Stimulated activated CD4-positive, alpha-beta T cell treated with anti-CD3 and anti-CD28 coated beads, Interleukin-15, amount 100 ng/mL, for 1 hour (primary cell): Measurements from ENCODE around the gene MYRIP.

Experiments used
- DNase-seq, 2 donors: peaks; one replicate each; pipeline ENCODE4 v3.0.0-alpha.2; 2020; ENCODE audit warnings: low read depth in 1 of 2, low spot score in 1 of 2

Gene MYRIP

DNA sequence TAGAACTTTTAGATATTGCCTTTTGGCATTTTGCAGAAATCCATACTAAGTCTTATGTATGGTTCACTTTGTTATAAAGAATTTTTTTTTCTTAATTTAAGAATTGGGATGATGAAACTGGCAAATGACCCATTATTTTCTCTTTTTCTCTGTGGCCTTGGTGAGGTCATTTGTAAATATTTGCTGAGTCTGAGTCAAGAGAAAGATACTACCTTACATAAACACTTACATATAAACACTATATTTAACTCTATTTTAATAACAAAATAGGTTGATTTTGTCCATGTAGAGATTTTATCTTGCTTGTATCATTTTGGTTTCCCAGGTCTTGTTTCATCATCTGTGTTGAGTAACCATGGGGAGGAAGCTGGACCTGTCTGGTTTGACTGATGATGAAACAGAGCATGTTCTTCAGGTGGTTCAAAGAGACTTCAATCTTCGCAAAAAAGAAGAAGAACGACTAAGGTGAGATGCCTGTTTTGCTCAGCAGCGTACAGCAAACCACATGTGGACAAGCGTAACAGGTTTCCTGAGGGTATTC is 91.1 kb downstream of the MYRIP start:
- DNase-seq = no peak

DNA sequence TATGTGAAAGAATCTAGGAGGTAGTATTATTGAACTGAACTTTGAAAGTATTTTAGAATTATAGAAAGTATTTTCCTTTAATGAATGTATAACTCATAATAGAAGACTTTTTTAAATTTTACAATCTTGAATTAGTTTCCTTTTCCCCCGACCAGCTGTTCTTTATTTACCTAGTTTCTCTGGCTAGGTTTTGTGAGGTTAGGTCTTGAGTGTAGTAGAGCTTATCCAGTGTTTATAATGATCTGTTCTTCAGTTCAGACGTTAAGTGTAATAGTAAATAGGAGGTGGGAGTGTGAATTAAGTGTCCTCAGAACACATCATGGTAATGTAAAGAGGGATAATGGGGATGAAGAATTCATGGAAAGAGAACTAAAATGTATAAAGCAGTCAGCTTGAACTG is 93.8 kb downstream of the MYRIP start:
- no peak for DNase-seq

DNA sequence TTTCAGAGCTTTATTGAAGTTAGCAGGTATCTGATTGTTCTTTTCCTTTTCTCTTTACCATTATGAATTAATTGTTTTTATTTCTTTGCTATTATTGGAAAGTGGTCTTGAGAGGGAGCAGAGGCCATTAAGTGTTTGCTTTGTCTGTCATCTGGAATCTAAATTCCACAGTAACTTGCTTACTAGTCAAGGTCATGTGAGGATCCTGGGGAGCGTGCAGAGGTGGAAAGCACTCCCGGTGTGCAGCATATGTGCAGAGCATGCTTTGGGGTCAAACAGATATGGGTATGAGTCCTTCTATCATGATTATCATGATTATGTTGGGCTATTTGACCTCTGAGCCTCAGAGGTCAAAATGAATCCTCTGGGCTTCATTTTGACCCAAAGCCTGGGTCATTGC is 96.4 kb downstream of the MYRIP start:
- no peak for DNase-seq

- no peak for DNase-seq
Observed at GRCh38 chr3:39907981-39908380, 98.6 kb downstream of the MYRIP start.

- no peak for DNase-seq
Observed at GRCh38 chr3:39910135-39910534, 100.7 kb downstream of the MYRIP start.

GRCh38 chr3:39910826-39911464 is 101.5 kb downstream of the MYRIP start:
- DNase-seq = no peak

DNA sequence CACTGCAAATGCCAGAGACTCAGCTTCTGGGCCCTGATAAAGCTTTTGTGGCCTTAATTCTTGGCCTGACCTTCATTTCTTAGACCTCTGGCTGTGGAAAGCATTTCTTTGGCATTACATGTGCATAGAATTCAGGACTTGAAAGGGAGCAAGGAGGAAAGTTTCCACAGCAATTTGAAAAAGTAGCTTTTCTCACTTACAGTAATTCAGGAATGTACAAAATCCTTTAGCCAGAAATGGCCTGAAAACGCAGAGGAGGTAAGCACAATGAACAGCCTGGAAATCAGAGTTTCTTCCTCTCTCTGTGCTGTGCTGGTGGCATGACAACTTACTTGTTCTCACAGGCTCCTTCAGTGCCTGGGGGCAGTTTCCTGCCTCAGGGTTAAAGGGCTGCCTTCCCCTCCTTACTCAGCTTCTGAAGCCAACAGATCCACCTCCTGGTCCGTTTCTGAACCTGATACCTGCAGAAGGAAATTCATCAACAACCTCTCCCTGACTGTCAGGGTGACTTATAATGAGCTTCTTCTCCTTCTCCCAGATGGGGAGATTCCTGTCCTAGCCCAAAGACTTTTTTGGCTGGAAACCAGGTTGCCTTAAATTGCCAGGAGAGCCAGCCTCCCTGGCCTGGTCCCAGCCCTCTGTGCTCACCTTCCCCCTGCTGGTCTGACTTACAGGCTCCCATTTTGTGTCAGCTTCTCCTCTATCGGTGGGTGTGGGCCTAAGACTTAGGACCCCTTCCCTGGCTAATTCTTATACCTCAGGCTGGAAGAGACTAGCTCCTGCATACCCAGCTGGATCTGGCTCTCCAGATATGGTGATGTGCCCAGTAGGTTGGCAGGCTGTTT is 102.3 kb downstream of the MYRIP start:
- DNase-seq = no peak

DNA sequence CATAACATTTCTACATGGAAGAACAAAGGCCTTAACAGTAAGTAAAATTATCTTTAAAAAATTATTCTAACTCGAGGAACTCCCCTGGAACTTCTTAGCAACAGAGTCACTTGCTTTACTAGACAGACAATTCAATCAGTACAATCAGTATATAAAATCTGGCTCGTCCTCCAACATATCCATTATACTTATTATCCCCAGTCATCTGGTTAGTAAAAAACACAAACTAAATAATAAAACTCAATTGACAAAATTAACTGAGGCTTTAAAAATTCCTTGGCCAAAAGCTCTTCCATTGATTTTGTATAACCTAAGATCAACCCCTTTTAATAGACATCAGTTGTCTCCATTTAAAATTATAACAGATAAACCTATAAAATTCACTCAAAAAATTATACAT is 105.6 kb downstream of the MYRIP start:
- DNase-seq = no peak

GRCh38 chr3:39917065-39917773 is 107.8 kb downstream of the MYRIP start:
- DNase-seq = no peak

GRCh38 chr3:39919281-39919680 is 109.9 kb downstream of the MYRIP start:
- DNase-seq = no peak

DNA sequence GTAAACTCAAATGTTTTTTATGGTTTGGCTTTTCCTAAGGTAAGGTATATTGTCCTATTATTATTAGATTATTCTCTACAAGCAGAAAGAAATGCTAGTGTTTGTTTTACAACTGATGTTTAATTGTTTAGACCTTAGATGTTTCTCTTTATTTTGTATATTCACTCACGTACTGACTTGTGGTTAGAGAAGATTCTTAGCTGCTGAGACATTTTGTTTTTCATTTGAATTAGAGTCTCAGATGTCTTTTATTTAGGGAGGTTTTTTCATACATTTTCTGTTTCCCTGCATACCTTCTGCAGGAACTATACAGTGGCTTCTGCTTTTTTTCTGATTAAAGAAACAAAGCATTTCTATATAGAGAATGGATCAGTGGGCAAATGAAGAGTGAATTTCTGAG is 110.9 kb downstream of the MYRIP start:
- DNase-seq = no peak

GRCh38 chr3:39927479-39927878 is 118.1 kb downstream of the MYRIP start:
- DNase-seq = no peak

DNA sequence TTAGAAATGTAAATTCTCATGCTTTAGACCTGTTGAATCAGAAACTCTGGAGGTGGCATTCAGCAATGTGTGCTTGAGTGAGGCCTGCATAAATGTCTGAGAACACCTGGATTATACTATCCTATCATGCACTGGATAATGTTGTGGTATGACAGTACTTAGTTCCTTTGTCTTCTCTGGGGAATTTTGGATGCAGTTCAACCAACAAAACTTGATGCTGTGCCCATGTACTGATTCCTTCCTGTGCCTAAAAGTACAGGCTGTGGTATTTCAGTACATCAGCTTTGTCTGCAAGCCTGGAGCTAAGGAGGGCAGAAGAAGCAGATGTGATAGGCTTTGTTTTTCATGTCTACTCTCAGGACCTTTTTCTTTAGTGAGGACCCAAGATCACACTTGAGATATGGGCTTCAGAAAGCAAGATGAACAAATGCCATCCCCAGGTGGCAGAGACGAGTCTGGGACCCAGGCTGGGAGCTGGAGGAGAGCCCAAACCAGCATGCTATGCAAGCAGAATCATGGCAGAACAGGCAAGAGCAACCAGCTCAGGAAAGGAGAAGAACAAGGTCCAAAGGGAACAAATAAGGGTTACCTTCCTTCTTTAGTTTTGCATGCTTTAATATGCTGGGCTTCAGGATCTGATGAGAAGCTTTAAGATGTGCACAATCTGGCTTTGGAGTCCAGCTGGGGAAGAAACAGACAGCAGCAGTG is 124.7 kb downstream of the MYRIP start:
- DNase-seq = no peak

DNA sequence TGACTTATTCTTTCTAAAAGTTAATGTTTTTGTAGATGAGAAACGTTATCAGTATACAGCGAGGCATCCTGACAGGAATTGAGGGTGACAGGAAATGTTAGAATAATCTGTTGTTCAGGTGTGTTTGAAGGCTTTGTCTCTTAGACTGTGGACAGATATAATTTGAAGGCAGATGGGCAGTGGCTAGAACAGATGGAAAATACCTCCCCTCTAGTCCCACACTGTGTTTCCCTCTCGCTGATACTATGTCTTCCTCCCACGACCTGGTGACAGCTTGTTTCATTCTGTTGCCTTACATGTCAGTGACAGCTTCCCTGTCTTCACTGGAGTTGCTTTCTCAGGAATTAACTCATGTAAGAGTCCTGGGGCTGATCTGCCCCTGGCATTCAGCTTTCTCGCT is 125.3 kb downstream of the MYRIP start:
- no peak for DNase-seq

GRCh38 chr3:39935261-39935660 is 125.9 kb downstream of the MYRIP start:
- DNase-seq = no peak

DNA sequence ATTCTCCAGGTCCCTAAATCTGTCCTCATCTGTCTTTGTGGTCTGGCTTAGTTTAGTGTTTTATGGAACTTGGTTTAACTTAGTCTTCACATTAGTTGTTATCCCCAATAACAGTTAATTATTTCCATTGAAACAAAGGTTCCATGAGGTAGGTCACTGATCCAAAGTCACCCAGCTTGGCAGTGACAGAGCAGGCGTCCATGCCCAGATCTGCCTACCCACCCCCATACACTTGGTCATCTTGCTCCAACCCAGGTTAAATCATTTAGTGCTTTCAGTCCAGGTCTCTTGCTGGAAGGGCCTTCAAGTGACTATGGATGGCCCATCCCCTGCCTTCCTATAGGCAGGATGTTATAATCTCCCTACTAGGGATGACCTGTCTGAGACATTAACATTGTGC is 127.4 kb downstream of the MYRIP start:
- no peak for DNase-seq

GRCh38 chr3:39937315-39937714 is 127.9 kb downstream of the MYRIP start:
- no peak for DNase-seq

- no peak for DNase-seq
Observed at GRCh38 chr3:39937874-39938273, 128.5 kb downstream of the MYRIP start.

DNA sequence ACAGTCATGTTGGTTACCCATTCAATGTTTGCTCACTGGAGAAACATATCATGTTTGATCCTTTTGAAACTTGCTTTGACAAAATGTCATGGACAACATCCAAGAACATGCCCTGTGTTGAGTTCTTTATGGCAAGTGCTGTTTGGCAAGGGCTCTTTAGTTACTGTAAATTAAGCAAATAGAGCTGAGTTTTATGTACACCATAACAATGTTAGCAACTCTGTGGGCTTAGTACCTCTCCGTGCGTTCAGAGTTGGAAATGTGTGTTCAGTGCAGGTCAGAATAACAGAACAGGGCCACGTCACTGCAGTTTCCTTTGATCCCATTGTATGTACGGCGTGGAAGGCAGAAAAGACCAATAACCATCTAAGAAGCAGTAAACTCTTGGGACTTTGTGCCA is 132.5 kb downstream of the MYRIP start:
- DNase-seq = no peak

GRCh38 chr3:39960515-39961191 is 151.2 kb downstream of the MYRIP start:
- no peak for DNase-seq

GRCh38 chr3:39961230-39961629 is 151.8 kb downstream of the MYRIP start:
- DNase-seq = no peak
